Measurements from ENCODE around the gene DSC1. TPM values are rescaled to one million over a fixed set of nuclear protein-coding genes. Genes with fewer than 3 reads are reported as not detected.

Gene DSC1
- total RNA-seq, 1 experiment from 2014 or later: not detected

GRCh38 chr18:31103423-31103822, 59.2 kb downstream of the DSC1 start:
- no peak for DNase-seq (ENCODE audit: low read depth)

GRCh38 chr18:31102941-31103340, 59.7 kb downstream of the DSC1 start:
- no peak for DNase-seq (ENCODE audit: low read depth)

- no peak for DNase-seq (ENCODE audit: low read depth)
Observed at GRCh38 chr18:31102025-31102684, 60.5 kb downstream of the DSC1 start, which contains the start of gene DSC2. TSS of gene DSC2 (minus strand) at chr18:31102421. CDS start at chr18:31101971, 450 bp downstream.

GRCh38 chr18:31101183-31102024, 61.3 kb downstream of the DSC1 start:
- no peak for DNase-seq (ENCODE audit: low read depth)

- DNase-seq (ENCODE audit: low read depth): no peak
Observed at GRCh38 chr18:31100436-31101182, 62.0 kb downstream of the DSC1 start.

GRCh38 chr18:31099450-31100230, 63.0 kb downstream of the DSC1 start:
- no peak for DNase-seq (ENCODE audit: low read depth)

- no peak for DNase-seq (ENCODE audit: low read depth)
Observed at GRCh38 chr18:31098878-31099277, 63.8 kb downstream of the DSC1 start.

- no peak for DNase-seq (ENCODE audit: low read depth)
Observed at GRCh38 chr18:31097666-31098065, 65.0 kb downstream of the DSC1 start.

- DNase-seq (ENCODE audit: low read depth): no peak
Observed at GRCh38 chr18:31093880-31094279, 68.8 kb downstream of the DSC1 start.

- DNase-seq (ENCODE audit: low read depth): no peak
Observed at GRCh38 chr18:31093294-31093693, 69.4 kb downstream of the DSC1 start.

- no peak for DNase-seq (ENCODE audit: low read depth)
Observed at GRCh38 chr18:31091350-31091749, 71.3 kb downstream of the DSC1 start.

- no peak for DNase-seq (ENCODE audit: low read depth)
Observed at GRCh38 chr18:31088532-31088931, 74.1 kb downstream of the DSC1 start.

GRCh38 chr18:31079973-31080372, 82.7 kb downstream of the DSC1 start:
- no peak for DNase-seq (ENCODE audit: low read depth)

Other genes starting within 250 kb of the DSC1 start
- gene DSC3, start 120.1 kb downstream of the DSC1 start, total RNA-seq (2014; rRNA removed; shearing (Covaris generic)): not detected in 2 replicates
- not detected in 2 replicates for gene DSC2, start 60.4 kb downstream of the DSC1 start, total RNA-seq (2014; rRNA removed; shearing (Covaris generic))
- gene DSG1, start 155.3 kb upstream of the DSC1 start, total RNA-seq (2014; rRNA removed; shearing (Covaris generic)): not detected in 2 replicates
- gene DSG4, start 213.9 kb upstream of the DSC1 start, total RNA-seq (2014; rRNA removed; shearing (Covaris generic)): not detected in 2 replicates

All from M059J (cell line).